Renal cortical epithelial cell (primary cell): ENCODE data around the gene FEV. TPM values are rescaled to one million over a fixed set of nuclear protein-coding genes. Genes with fewer than 3 reads are reported as not detected.
A peak's percentile ranks its signal among the peaks of the same experiment; 100 is the strongest.

Source experiments
- DNase-seq: peaks from one replicate; pipeline ENCODE4 v3.0.0-alpha.2; 2011; ENCODE audit warnings: low read depth
- total RNA-seq: library from RNA; depleted of rRNA; stranded (reverse); fragments of >200 nt; gene quantifications from 2 replicates; pipeline ENCODE4 v1.2.3, GENCODE V29; 2014

Gene FEV
- total RNA-seq, 1 donor from 2014 or later, result not detected

DNA sequence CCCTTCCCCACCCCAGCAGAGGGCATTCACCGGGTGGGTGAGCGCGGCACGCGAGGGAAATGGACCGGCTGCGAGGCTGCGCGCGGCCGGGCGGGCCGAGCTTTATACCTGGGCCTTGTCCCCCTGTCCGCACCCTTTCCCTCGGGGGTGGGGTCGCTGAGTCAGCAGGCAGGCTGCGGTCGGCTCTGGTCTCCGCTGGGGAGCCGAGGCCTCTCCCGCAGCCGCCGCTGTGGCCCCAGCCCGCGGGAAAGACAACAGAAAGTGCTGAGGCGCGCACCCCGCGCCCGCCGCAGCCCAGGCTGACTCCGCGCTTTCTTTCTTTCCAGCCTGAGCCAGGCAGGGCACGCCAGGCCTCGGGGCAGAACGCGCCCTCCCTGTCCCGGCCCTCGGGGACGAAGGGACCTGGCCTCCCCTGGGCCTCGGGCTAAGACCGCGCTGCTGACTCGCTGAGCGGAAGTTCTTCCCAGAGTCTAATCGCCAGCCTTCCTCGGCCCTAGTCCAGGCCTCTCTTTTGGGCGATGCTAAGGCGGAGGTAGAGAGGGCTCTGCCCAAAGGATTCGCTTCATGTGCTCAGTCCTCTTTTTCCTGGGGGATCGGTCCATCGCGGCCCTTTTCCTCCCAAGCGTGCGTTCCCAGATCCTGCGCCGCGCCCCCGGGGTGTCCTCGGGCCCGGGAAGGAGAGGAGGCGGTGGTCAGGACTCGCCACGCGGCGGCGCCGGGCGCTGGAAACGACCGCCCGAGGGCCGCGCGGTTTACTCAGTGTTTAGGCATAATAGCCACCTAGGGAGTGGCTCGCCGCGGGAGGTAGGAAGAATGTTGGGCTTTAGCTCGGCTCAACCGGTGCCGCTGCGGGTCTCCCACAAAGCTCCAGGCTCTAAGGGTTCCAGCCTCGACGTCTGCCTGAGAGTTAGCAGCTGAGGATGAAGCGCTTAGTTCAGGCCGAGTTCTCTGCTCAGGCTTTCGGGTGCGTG, 8.6 kb upstream of the FEV start, which contains the start of gene CRYBA2:
CRYBA2 (minus strand) TSS at position 78 of the 971 bp plus-strand sequence. CDS start 246 bp downstream, outside the sequence.
- no peak for DNase-seq

- DNase-seq, result no peak
Observed at GRCh38 chr2:218992703-218993344, 7.8 kb upstream of the FEV start.

DNA sequence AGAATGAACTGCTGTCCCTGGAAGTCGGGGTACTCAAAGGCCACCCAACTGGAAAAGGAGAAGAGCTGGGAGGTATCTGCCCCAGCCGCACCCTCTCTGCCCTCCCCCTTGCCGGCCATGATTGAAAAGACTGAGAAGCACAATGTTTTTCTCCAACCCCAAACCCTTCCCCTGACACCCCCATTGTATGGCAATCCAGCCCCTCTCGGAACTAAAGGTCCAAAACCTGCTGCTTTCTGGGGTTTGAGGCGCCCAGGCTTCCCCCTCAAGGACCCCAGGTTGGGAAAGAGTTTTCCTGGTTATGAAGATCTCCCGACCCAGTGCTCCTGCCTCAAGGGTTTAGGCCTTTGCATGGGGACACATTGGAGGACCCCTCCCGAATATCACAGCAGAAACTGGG, 7.2 kb upstream of the FEV start:
- DNase-seq, result no peak

GRCh38 chr2:218991674-218992168, 6.7 kb upstream of the FEV start:
- peak; percentile 22 for DNase-seq

DNA sequence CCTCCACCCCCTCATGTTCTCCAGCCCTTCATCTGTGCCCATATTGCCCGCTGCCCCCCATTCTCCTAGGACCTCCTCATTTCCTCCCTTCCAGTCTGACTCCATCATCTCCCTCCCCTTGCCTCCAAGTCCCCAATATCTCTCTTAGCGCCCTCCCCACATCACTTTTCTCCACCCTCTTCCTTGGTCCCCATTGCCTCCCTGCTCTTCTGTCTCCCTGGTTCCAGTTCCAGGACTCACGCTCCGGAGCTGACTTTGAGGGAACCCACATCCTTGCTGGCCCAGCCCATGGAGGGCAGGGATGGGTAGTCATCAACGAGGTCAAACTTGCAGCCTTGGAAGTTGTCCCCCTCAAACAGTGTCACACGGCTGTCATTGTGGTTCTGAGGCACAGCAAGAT, 5.6 kb upstream of the FEV start:
- no peak for DNase-seq

- no peak for DNase-seq
Observed at GRCh38 chr2:218990052-218990451, 5.1 kb upstream of the FEV start.

GRCh38 chr2:218988650-218989049, 3.7 kb upstream of the FEV start:
- DNase-seq, result no peak

DNA sequence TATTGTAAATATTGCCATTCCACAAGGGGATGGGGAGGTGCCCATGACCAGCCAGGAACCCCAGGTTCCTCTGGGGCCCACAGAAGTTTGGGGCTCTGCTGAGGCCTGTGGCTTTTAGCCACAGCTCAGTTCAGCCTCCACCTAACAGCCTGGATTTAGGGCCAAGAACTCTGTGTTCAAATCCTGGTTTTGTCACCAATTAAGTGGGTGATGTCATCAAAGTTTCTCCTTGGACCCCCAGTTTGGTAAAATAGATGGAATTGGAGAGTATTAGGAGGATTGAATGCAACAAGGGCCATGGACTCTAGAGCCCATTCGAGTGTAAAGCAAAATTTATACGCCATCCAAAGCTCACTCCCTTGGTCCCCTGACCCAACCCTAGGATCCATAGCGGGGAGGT, 3.2 kb upstream of the FEV start:
- DNase-seq, result no peak

DNA sequence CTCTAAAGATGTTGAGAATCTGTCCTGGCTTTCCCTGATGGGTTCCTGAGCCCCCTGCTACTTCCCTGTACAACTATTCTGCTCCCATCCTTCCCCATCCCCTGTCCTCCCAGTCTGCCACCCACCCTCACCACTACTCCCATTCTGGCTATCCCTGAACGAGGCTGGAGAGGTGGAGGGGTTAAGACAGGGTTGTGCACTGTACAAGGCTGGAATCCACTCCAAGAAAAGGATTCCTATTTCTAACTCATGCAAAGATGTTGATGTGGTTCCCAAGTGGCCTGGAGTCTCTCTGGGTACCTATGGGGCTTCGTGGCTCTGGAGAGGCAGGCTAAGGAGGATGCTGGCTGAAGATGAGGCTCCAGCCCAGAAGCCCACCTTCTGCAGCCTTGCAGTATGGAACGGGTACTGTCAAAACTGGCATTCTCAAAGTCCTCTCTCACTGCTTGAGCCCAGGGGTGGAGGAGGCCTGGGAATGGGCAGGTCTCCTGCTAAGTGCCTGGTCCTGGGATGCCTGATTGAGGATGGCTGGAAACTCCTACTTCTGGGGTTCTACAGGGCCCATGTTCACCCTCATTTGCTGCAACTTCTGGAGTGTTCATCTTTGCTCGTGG, 1.3 kb upstream of the FEV start:
- no peak for DNase-seq

- DNase-seq, result no peak
Observed at GRCh38 chr2:218985325-218986091, 524 bp upstream of the FEV start.

DNA sequence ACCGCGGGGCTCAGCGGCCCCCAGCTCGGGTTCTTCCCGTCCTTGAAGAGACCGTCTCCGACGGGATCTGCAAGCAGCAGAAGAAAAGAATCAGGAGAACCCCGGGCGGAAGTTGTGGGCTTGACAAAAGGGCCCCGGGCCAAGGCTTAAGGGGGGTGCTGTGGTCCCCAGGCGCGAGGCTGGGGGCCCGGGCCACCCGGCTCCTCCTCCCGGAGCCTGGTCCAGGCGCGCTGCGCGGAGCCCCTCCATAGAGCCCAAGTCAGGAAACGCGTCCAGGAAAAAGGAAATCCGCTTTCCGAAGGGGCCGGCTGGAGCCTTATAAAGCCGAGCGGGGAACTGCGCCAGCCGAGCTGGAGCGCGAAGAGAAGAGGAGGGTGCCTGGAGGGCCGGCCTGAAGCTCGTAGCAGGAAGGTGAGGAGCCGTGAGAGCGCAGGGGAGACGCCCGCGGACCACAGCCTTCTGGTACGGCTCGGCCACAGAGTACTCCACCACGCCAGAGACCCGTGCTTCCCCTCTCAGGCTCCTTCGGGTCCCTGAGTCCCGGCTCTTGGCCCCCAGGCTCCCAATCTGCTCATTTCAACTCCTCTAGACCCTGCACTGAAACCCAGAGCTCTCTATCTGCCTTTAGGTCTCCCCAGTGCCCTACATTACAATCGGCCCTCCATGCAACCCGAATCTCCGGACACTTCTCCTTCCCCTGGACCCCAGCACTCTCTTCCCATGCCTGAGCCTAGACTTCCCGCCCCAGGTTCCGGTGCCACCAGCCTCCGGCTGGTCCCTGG, 554 bp downstream of the FEV start:
- DNase-seq, result no peak

- DNase-seq, result no peak
Observed at GRCh38 chr2:218983934-218984238, 1.1 kb downstream of the FEV start.

DNA sequence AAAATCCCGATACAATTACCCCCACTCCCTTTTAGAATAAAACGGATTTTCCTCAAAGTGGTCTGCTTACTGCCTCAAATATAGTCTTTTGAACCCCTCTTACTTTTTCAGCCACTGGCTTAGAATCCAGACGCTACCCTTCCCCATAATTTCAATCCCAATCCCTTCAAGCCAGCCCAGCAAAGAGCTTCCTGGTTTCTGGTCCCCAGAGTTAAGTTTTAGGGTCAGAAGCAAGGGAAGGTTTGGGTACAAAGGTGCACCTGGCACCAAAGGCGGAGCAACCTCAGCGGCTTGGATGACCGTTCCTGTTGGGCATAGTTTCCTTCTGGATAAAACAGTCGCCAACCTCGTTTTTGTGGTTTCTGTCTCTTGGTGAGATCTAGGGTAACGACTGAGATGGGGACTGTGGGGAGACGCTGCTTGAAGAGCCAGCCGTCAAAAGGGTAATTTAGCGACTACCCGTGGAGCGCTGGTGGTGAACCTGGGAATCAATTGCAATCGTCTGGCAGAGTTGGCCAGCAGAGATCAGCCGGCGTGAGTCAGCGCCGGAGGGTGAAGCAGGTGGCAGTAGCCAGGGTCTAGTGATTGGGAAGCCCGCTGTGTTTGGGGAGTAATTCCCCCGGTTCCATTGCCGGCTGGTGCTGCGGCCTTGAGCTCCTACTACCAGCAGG, 1.6 kb downstream of the FEV start:
- no peak for DNase-seq

GRCh38 chr2:218982586-218983262, 2.3 kb downstream of the FEV start:
- no peak for DNase-seq

DNA sequence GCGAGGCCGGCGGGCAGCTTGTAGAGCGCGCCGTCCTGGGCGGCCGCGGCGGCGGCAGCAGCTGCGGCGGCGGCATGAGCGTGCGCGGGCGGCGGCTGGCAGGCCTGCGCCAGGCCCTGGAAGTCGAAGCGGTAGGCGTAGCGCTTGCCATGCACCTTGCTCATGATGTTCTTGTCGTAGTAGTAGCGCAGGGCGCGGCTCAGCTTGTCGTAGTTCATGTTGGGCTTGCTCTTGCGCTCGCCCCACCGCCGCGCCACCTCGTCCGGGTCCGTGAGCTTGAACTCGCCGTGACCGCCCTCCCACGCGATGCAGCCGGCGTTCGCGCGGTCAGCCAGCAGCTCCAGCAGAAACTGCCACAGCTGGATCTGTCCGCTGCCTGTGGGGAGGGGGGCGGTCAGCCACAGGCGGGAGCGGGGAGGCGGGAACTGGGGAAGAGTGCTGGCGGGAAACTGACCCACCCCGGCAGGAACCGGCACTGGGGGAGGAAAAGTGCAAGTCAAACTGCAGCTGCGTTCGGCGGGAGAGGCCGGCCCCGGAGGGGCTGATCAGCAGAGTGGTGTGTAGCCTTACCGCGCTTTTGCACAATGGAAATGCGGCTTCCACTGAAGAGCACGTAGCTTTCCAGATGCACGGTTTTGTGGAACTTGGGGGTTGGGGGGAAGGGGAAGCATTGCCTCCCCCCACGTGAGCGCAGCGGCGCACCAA, 3.0 kb downstream of the FEV start:
- no peak for DNase-seq

- DNase-seq, result no peak
Observed at GRCh38 chr2:218981390-218981880, 3.5 kb downstream of the FEV start.

GRCh38 chr2:218980735-218981389, 4.1 kb downstream of the FEV start:
- no peak for DNase-seq
